Gastrocnemius medialis (tissue), 4 donors: Measurements from ENCODE around the gene MYLK. TPM values are rescaled to one million over a fixed set of nuclear protein-coding genes. Genes with fewer than 3 reads are reported as not detected.

Source experiments
- ATAC-seq, 2 donors: fragments of 150-250 bp; one replicate each; pipeline ENCODE4 v1.9.1; 2016
- DNase-seq, 2 donors: peaks; one replicate each; pipeline ENCODE4 v3.0.0-alpha.2; 2019
- H3K27ac ChIP-seq, 4 donors: fragments of 200-600 bp; sonication (generic); 1 replicate in 1 of 4; 2 replicates in 3 of 4; pipeline ENCODE4 v1.5.1; 2016 to 2018; ENCODE audit warnings: mild to moderate bottlenecking in 2 of 4, moderate library complexity in 1 of 4
- H3K27me3 ChIP-seq, 3 donors: fragments of 200-600 bp; sonication (generic) in 2 of 3; 1 replicate in 1 of 3; 2 replicates in 2 of 3; pipeline versions ENCODE4 v1.5.1 to v1.6.0; 2016 to 2019; ENCODE audit warnings: mild to moderate bottlenecking in 1 of 3, moderate library complexity in 1 of 3
- H3K36me3 ChIP-seq, 2 donors: fragments of 200-600 bp; sonication (generic) in 1 of 2; one replicate each; pipeline ENCODE4 v1.5.1; 2017 to 2018
- H3K4me1 ChIP-seq, 2 donors: fragments of 200-600 bp; sonication (generic) in 1 of 2; one replicate each; pipeline ENCODE4 v1.5.1; 2016 to 2017; ENCODE audit warnings: mild to moderate bottlenecking in 2 of 2
- H3K4me3 ChIP-seq, 4 donors: fragments of 200-600 bp; sonication (generic) in 3 of 4; 1 replicate in 1 of 4; 2 replicates in 3 of 4; pipeline ENCODE4 v1.5.1; 2016 to 2019; ENCODE audit warnings: mild to moderate bottlenecking in 2 of 4
- H3K9me3 ChIP-seq, 3 donors: fragments of 200-600 bp; sonication (generic) in 2 of 3; 1 replicate in 1 of 3; 2 replicates in 2 of 3; pipeline ENCODE4 v1.5.1; 2016 to 2019
- POLR2A ChIP-seq, 2 donors: fragments of 450-650 bp; IDR thresholded peaks; one replicate each; pipeline ENCODE4 v1.6.1; 2017; ENCODE audit warnings: antibody characterized with exemption in 2 of 2, mild to moderate bottlenecking in 2 of 2, moderate library complexity in 2 of 2
- in situ Hi-C, 4 donors: fragments of 200-750 bp; cut with MboI; loops; one replicate each; pipeline versions ENCODE4 v1.15.0 to v1.8.0; 2017; ENCODE audit warnings: low sequenced_read_pairs in 4 of 4
- intact Hi-C: fragments of 100-400 bp; cut with DNase I; formaldehyde crosslinking; loops from one replicate; pipeline ENCODE4 v1.15.1; 2023; ENCODE audit warnings: low total_unique reads
- total RNA-seq, 4 donors: library from RNA; depleted of rRNA; stranded (reverse); fragments of >200 nt; gene quantifications; one replicate each; pipeline versions ENCODE4 v1.1.0 to v1.2.3, GENCODE V29; 2016
- TF ChIP-seq, protein P1 (sequence below), 5 experiments: fragments of 450-650 bp in 3 of 5; fragments of 200-600 bp in 2 of 5; sonication (generic) in 2 of 5; IDR thresholded peaks in 4 of 5; conservative IDR thresholded peaks in 1 of 5; 1 replicate in 4 of 5; 2 replicates in 1 of 5; pipeline ENCODE4 v1.5.1; 2016 to 2019; ENCODE audit warnings: antibody characterized with exemption in 5 of 5, mild to moderate bottlenecking in 3 of 5, moderate library complexity in 3 of 5

The MYLK gene
- total RNA-seq, 4 donors from 2014 or later, result 5.6 to 19.6 (median 8.8) TPM

DNA sequence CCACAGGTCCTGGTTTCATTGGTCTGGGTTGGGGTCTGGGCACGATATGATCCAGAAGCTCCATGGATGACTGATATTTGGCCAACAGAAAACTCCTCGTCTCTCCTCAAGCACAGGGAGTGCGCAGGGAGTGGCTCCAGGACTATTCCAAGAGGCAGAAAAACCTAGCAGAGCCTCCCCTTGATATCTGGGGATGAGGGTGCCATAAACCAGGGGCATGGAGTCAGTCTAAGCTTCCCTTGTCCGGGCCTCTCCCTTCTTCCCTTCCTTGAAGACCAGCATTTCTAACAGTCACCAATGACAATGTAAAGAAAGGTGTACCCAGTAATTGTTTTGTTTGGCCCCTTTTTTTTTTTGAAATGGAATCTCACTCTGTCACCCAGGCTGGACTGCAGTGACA lies 199.9 kb downstream of the MYLK start:
- Histone ChIP-seq H3K4me3 (no peak overlapping the region), H3K4me1 (no peaks in the 10 kb centered on the region), H3K27me3 (no peaks in the 10 kb centered on the region), H3K36me3 (no peaks in the 10 kb centered on the region), H3K9me3 (no peaks in the 10 kb centered on the region), H3K27ac (no peak overlapping the region)
- TF ChIP-seq, protein P1, sequence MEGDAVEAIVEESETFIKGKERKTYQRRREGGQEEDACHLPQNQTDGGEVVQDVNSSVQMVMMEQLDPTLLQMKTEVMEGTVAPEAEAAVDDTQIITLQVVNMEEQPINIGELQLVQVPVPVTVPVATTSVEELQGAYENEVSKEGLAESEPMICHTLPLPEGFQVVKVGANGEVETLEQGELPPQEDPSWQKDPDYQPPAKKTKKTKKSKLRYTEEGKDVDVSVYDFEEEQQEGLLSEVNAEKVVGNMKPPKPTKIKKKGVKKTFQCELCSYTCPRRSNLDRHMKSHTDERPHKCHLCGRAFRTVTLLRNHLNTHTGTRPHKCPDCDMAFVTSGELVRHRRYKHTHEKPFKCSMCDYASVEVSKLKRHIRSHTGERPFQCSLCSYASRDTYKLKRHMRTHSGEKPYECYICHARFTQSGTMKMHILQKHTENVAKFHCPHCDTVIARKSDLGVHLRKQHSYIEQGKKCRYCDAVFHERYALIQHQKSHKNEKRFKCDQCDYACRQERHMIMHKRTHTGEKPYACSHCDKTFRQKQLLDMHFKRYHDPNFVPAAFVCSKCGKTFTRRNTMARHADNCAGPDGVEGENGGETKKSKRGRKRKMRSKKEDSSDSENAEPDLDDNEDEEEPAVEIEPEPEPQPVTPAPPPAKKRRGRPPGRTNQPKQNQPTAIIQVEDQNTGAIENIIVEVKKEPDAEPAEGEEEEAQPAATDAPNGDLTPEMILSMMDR (IDR thresholded peaks at IDR 0.05 in 4 of 5, conservative IDR thresholded peaks at IDR 0.05 in 1 of 5), result no peak
- no peak for TF ChIP-seq POLR2A (IDR thresholded peaks at IDR 0.05)
- ATAC-seq (no peak), DNase-seq (no peak)
- in situ Hi-C loops (no loop called here), intact Hi-C loops (no loop called here)

DNA sequence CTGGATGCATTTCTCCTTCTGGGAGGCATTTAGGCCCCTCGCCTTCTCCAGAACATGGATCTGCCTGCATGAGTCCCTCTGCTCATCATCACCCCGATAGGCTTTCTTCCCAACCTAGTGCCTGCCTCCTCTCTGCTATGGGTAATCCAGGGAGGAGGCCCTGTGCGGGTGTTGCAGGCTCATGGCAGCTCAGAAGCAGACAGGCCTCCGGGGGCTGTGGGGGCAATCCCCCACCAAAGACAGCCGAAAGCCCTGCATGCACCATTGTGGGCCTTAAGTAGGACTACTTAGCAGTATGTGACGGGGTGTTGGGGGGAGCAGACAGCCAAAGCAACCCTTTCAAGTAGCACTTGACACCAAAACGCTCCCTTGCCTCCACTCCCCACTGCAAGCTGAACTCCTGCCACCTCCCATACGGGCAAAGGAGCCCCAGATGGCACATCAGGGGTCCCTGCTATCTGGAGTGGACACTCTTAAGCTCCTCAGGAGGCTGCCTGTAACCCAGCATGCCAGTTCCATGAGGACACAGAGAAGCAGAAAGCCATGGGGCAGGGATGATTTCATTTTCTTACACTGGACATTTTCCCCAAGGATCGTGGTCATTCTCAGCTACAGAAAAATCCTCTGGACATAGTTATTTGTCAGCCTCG lies 200.5 kb downstream of the MYLK start:
- DNase-seq (no peak), ATAC-seq (no peak)
- Histone ChIP-seq H3K4me1 (no peaks in the 10 kb centered on the region), H3K36me3 (no peaks in the 10 kb centered on the region), H3K27me3 (no peaks in the 10 kb centered on the region), H3K27ac (no peak overlapping the region), H3K4me3 (no peak overlapping the region), H3K9me3 (no peaks in the 10 kb centered on the region)
- TF ChIP-seq POLR2A (IDR thresholded peaks at IDR 0.05), result no peak
- TF ChIP-seq, protein P1 (IDR thresholded peaks at IDR 0.05 in 4 of 5, conservative IDR thresholded peaks at IDR 0.05 in 1 of 5), result no peak
- in situ Hi-C loops, result no loop called here
- intact Hi-C loops, result no loop called here

DNA sequence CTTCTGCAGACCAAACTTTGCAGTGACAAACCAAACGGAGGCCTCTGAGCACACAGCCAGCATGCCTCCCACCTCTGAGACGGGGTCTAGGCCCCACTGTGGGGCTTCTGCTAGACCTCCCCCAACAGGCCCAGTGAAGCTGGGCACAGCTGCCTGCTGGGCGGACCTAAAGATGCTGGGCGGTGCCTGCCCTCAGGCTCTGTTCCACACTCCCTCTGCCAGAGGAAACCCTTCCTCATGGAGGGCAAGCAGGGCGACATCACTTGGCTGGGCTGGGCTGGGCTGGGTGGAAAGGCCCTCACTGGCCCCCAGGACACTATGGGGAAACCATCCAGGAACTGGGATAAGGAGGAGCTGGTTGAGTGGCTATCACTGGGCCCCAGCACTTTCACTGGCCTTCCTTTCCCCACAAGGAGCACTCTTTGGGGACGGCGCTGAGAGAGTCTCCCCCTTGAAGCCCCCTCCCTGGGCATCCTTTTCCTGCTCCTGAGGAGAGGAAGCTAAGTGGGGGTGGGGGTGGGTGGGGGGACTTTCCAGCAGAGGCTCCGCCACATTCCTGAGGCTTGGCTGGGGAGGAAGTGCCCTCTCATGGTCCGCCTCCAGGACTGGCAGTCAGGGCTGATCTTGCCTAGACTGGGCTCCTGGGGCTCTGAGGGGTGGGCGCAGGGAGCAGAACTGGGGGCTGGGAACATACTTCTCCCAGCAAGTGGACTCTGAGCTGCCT lies 201.2 kb downstream of the MYLK start:
- H3K36me3 ChIP-seq, result no peaks in the 10 kb centered on the region
- no peak overlapping the region for H3K4me3 ChIP-seq
- intact Hi-C loops (no loop called here), in situ Hi-C loops (no loop called here)
- H3K27ac ChIP-seq, result no peak overlapping the region
- no peaks in the 10 kb centered on the region for H3K27me3 ChIP-seq
- DNase-seq (no peak), ATAC-seq (no peak)
- no peaks in the 10 kb centered on the region for H3K9me3 ChIP-seq
- no peak for TF ChIP-seq POLR2A (IDR thresholded peaks at IDR 0.05)
- TF ChIP-seq, protein P1 (IDR thresholded peaks at IDR 0.05 in 4 of 5, conservative IDR thresholded peaks at IDR 0.05 in 1 of 5), result no peak
- H3K4me1 ChIP-seq, result no peaks in the 10 kb centered on the region

DNA sequence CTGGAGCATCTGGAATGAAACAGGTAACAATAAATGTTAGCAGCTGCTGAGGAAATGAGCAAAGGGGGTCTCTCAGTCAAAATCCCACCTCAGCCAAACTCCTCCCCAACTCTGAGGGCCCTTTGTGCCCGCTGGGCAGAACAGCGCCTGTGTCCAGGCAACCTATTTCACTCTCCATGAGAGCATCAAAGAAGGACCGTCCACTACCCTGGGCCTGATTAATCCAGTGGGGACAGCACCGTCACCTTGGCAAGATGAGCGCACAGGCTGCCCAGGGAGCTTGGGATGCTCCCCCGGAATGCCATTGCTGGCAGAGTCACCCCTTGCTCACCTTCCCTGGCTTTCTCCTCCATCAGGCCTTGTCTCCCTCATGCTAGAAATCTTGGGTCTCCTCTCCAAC lies 201.8 kb downstream of the MYLK start:
- TF ChIP-seq POLR2A (IDR thresholded peaks at IDR 0.05), result no peak
- TF ChIP-seq, protein P1 (IDR thresholded peaks at IDR 0.05 in 4 of 5, conservative IDR thresholded peaks at IDR 0.05 in 1 of 5), result no peak
- DNase-seq (no peak), ATAC-seq (no peak)
- Histone ChIP-seq H3K36me3 (no peaks in the 10 kb centered on the region), H3K4me3 (no peak overlapping the region), H3K4me1 (no peaks in the 10 kb centered on the region), H3K27ac (no peak overlapping the region), H3K27me3 (no peaks in the 10 kb centered on the region), H3K9me3 (no peaks in the 10 kb centered on the region)
- in situ Hi-C loops, result no loop called here
- intact Hi-C loops, result no loop called here
